Measurements from ENCODE around the gene AQP12B. TPM values are rescaled to one million over a fixed set of nuclear protein-coding genes. Genes with fewer than 3 reads are reported as not detected.

AQP12B gene
- total RNA-seq, 8 experiments from 2014 or later: 0.05 to 0.52 (median 0.21) TPM; not detected in 1

Other genes starting within 250 kb of the AQP12B start
- gene GPC1, start 247.2 kb downstream of the AQP12B start, total RNA-seq: 10 to 100 TPM in 6 of 8 experiments, 1 to 10 TPM in 2; 3.8 to 44.1 (median 18.0) TPM
- 10 to 100 TPM in 3 of 8 experiments, 1 to 10 TPM in 5; 4.9 to 27.3 (median 9.5) TPM for gene ANKMY1, start 124.9 kb downstream of the AQP12B start, total RNA-seq
- gene DUSP28, start 122.5 kb downstream of the AQP12B start, total RNA-seq: 10 to 100 TPM in 3 of 8 experiments, 1 to 10 TPM in 5; 4.4 to 11.2 (median 8.5) TPM
- gene RNPEPL1, start 114.4 kb downstream of the AQP12B start, total RNA-seq: 10 to 100 TPM in 3 of 8 experiments, 1 to 10 TPM in 5; 3.4 to 32.6 (median 6.5) TPM
- 10 to 100 TPM; 13.9 to 35.9 (median 23.9) TPM for gene CAPN10, start 96.2 kb downstream of the AQP12B start, total RNA-seq
- gene GPR35, start 57.4 kb downstream of the AQP12B start, total RNA-seq: 1 to 10 TPM in 2 of 8 experiments, under 1 TPM in 6; 0.15 to 1.3 (median 0.54) TPM
- gene AQP12A, start 9.0 kb upstream of the AQP12B start, total RNA-seq: not detected
- gene KIF1A, start 137.3 kb upstream of the AQP12B start, total RNA-seq: 100 to 1,000 TPM in 5 of 8 experiments, 1 to 10 TPM in 2, under 1 TPM in 1; 0.36 to 180 (median 118) TPM
- under 1 TPM in 5 of 8 experiments, not detected in 3; 0.14 to 1.00 (median 0.38) TPM for gene AGXT, start 185.9 kb upstream of the AQP12B start, total RNA-seq
- under 1 TPM in 4 of 8 experiments, not detected in 4; 0.08 to 0.38 (median 0.21) TPM for gene MAB21L4, start 213.3 kb upstream of the AQP12B start, total RNA-seq
- gene CROCC2, start 223.5 kb upstream of the AQP12B start, total RNA-seq: 1 to 10 TPM in 1 of 8 experiments, under 1 TPM in 5, not detected in 2; 0.29 to 3.4 (median 0.64) TPM

All from motor neuron (in vitro differentiated cells).